CD4-positive, alpha-beta memory T cell (primary cell): ENCODE results near the gene ZNF865. TPM values are rescaled to one million over a fixed set of nuclear protein-coding genes. Genes with fewer than 3 reads are reported as not detected.
"Not testable (repeated sequence)": the region's sequence is repeated elsewhere in the genome, so short reads cannot be mapped to it uniquely, and the experiment has no call there.

Experiments
- CTCF ChIA-PET: fragments of 350-600 bp; sonication (Branson Sonifier 250); formaldehyde crosslinking; loops from one replicate; lab custom pipeline; 2021; ENCODE audit warnings: inconsistent platforms; ENCODE audit not compliant: partially characterized antibody; lab: Charles Lee
- POLR2A ChIA-PET: fragments of 350-600 bp; sonication (Branson Sonifier 250); formaldehyde crosslinking; loops from one replicate; lab custom pipeline; 2021; ENCODE audit not compliant: partially characterized antibody; lab: Charles Lee
- DNase-seq, 5 donors: peaks; one replicate each; pipeline versions ENCODE4 v3.0.0 to v3.0.0-alpha.2; 2020 to 2022; ENCODE audit warnings: mixed read lengths in 1 of 5
- H3K27ac ChIP-seq: one replicate; pipeline ENCODE4 v1.7.0; 2013; ENCODE audit warnings: low read depth, low read length
- H3K27me3 ChIP-seq: 2 replicates; pipeline ENCODE4 v1.7.0; 2013; ENCODE audit warnings: mild to moderate bottlenecking, low read length, moderate library complexity; ENCODE audit not compliant: insufficient read depth
- H3K36me3 ChIP-seq: 2 replicates; pipeline ENCODE4 v1.7.0; 2013; ENCODE audit warnings: mild to moderate bottlenecking, low read length, moderate library complexity; ENCODE audit not compliant: insufficient read depth
- H3K4me1 ChIP-seq: 2 replicates; pipeline ENCODE4 v1.7.0; 2013; ENCODE audit warnings: mild to moderate bottlenecking, low read length, moderate library complexity; ENCODE audit not compliant: insufficient read depth
- H3K4me3 ChIP-seq, 2 donors: one replicate each; pipeline ENCODE4 v1.7.0; 2013; ENCODE audit warnings: low read length in 2 of 2, mild to moderate bottlenecking in 1 of 2
- H3K9me3 ChIP-seq, 2 donors: one replicate each; pipeline ENCODE4 v1.7.0; 2013; ENCODE audit warnings: low read length in 2 of 2, control low read depth in 1 of 2; ENCODE audit not compliant: control insufficient read depth in 1 of 2
- H3K27ac Mint-ChIP-seq, 7 donors: one replicate each; pipeline ENCODE4 v1.8.0; 2020 to 2021; ENCODE audit warnings: mixed read lengths in 7 of 7, mild to moderate bottlenecking in 6 of 7, inconsistent platforms in 3 of 7, moderate library complexity in 3 of 7
- H3K27me3 Mint-ChIP-seq, 2 donors: one replicate each; pipeline ENCODE4 v1.8.0; 2020 to 2021; ENCODE audit warnings: mixed read lengths in 2 of 2
- H3K36me3 Mint-ChIP-seq, 2 donors: one replicate each; pipeline ENCODE4 v1.8.0; 2020 to 2021; ENCODE audit warnings: mixed read lengths in 2 of 2, inconsistent platforms in 1 of 2, mild to moderate bottlenecking in 1 of 2
- H3K4me1 Mint-ChIP-seq, 4 donors: one replicate each; pipeline ENCODE4 v1.8.0; 2020 to 2021; ENCODE audit warnings: mixed read lengths in 4 of 4, mild to moderate bottlenecking in 1 of 4
- H3K4me3 Mint-ChIP-seq, 8 donors: one replicate each; pipeline ENCODE4 v1.8.0; 2020 to 2021; ENCODE audit warnings: mixed read lengths in 8 of 8, mild to moderate bottlenecking in 7 of 8, moderate library complexity in 6 of 8, inconsistent platforms in 3 of 8
- H3K9me3 Mint-ChIP-seq, 8 donors: one replicate each; pipeline ENCODE4 v1.8.0; 2020 to 2021; ENCODE audit warnings: mixed read lengths in 8 of 8, mild to moderate bottlenecking in 5 of 8, inconsistent platforms in 3 of 8, moderate library complexity in 1 of 8
- intact Hi-C: fragments of 100-400 bp; cut with micrococcal nuclease; formaldehyde crosslinking; loops from one replicate; pipeline ENCODE4 v1.15.1; 2023
- polyA plus RNA-seq, 2 donors: library from polyadenylated mRNA; unstranded; fragments of 300-500 nt; fragmentation: Illumina TruSeq; gene quantifications; one replicate each; pipeline ENCODE4 v1.2.3, GENCODE V29; 2021
- total RNA-seq, 2 experiments: library from RNA; stranded (reverse); gene quantifications; one replicate each; pipeline ENCODE4 v1.2.3, GENCODE V29; 2021

Gene ZNF865
- total and polyA plus RNA-seq, 4 experiments from 2014 or later: 0.30 to 20.9 (median 20.3) TPM; not detected in 1

GRCh38 chr19:55581145-55581822, 24.2 kb upstream of the ZNF865 start:
- H3K4me1 Mint-ChIP-seq: peaks cover 24 to 44% (median 28%) of the 10 kb centered on the region in 4 donors
- Histone ChIP-seq H3K4me3 (peak overlapping the region; percentile 61 to 68), H3K4me1 (peaks cover 27% of the 10 kb centered on the region), H3K27me3 (no peaks in the 10 kb centered on the region), H3K27ac (peak overlapping the region; percentile 69), H3K9me3 (no peaks in the 10 kb centered on the region), H3K36me3 (no peaks in the 10 kb centered on the region)
- peaks cover 12 to 17% of the 10 kb centered on the region in 2 donors for H3K36me3 Mint-ChIP-seq
- intact Hi-C loops: loop anchor here (2.0 kb wide), 2 partner anchors 18 to 64 kb away; partner anchors contain the start of gene FIZ1
- H3K27ac Mint-ChIP-seq: peak overlapping the region; percentile 77 to 91 (median 87)
- H3K9me3 Mint-ChIP-seq: peaks cover 0 to 4% (median 0%) of the 10 kb centered on the region in 8 donors
- CTCF ChIA-PET: interaction anchor here (0.8 to 2.0 kb wide), 6 partner anchors 24 to 78 kb away, joined by 3 to 7 read pairs (median 4); partner anchors contain the start of gene ZNF865
- no peak for DNase-seq
- H3K4me3 Mint-ChIP-seq: peak overlapping the region; percentile 76 to 93 (median 80)
- peaks cover 0 to 1% of the 10 kb centered on the region in 2 donors for H3K27me3 Mint-ChIP-seq
- POLR2A ChIA-PET: interaction anchor here (0.9 to 2.6 kb wide), 8 partner anchors 14 to 61 kb away, joined by 3 to 30 read pairs (median 7); partner anchors contain the start of genes FIZ1, ZNF524, ZNF581 and ZNF784

- Histone ChIP-seq H3K4me1 (peaks cover 32% of the 10 kb centered on the region), H3K36me3 (no peaks in the 10 kb centered on the region), H3K27ac (no peak overlapping the region), H3K4me3 (no peak overlapping the region), H3K27me3 (no peaks in the 10 kb centered on the region), H3K9me3 (no peaks in the 10 kb centered on the region)
- Mint-ChIP-seq H3K4me1 (peaks cover 24 to 49% (median 31%) of the 10 kb centered on the region in 4 donors), H3K27me3 (peaks cover 0 to 1% of the 10 kb centered on the region in 2 donors), H3K4me3 (peak overlapping the region; percentile 6 to 83 (median 58)), H3K27ac (peak overlapping the region in 5 of 7 donors; percentile 43 to 91 (median 70)), H3K9me3 (peaks cover 0 to 4% (median 0%) of the 10 kb centered on the region in 8 donors), H3K36me3 (peaks cover 11 to 15% of the 10 kb centered on the region in 2 donors)
- intact Hi-C loops: loop anchor here (2.0 kb wide), 2 partner anchors 17 to 65 kb away; partner anchors contain the start of gene FIZ1
- ChIA-PET CTCF (interaction anchor here (0.8 to 2.0 kb wide), 6 partner anchors 24 to 78 kb away, joined by 3 to 7 read pairs (median 4); partner anchors contain the start of gene ZNF865), POLR2A (interaction anchor here (1.1 to 2.6 kb wide), 6 partner anchors 14 to 61 kb away, joined by 4 to 30 read pairs (median 10); partner anchors contain the start of genes FIZ1, ZNF524, ZNF581 and ZNF865)
- no peak for DNase-seq
Observed at GRCh38 chr19:55581823-55582223, 23.6 kb upstream of the ZNF865 start.

- H3K4me3 ChIP-seq, H3K9me3 Mint-ChIP-seq, H3K27me3 ChIP-seq, H3K36me3 ChIP-seq, H3K9me3 ChIP-seq, intact Hi-C loops, H3K27me3 Mint-ChIP-seq, H3K27ac ChIP-seq, DNase-seq: not testable (repeated sequence)
- Mint-ChIP-seq H3K36me3 (peaks cover 8 to 11% of the 10 kb centered on the region in 2 donors), H3K27ac (peak overlapping the region in 5 of 7 donors; percentile 43 to 89 (median 57)), H3K4me3 (peak overlapping the region in 4 of 8 donors; percentile 12 to 80 (median 44)), H3K4me1 (peaks cover 27 to 54% (median 35%) of the 10 kb centered on the region in 4 donors)
- H3K4me1 ChIP-seq: peaks cover 37% of the 10 kb centered on the region
- ChIA-PET POLR2A (interaction anchor here (2.5 to 2.6 kb wide), 2 partner anchors 17 to 24 kb away, joined by 13 to 30 read pairs; partner anchors contain the start of genes FIZ1, ZNF524 and ZNF865), CTCF (interaction anchor here (1.1 to 2.0 kb wide), 3 partner anchors 49 to 79 kb away, joined by 3 to 7 read pairs (median 4); no protein-coding TSS in a partner anchor)
Observed at GRCh38 chr19:55582284-55582683, 23.2 kb upstream of the ZNF865 start.

- H3K27me3 ChIP-seq, H3K36me3 Mint-ChIP-seq, H3K27me3 Mint-ChIP-seq, H3K4me3 ChIP-seq, H3K9me3 Mint-ChIP-seq, H3K27ac ChIP-seq, DNase-seq, H3K9me3 ChIP-seq, intact Hi-C loops, H3K4me3 Mint-ChIP-seq, H3K36me3 ChIP-seq: not testable (repeated sequence)
- ChIA-PET POLR2A (interaction anchor here (0.8 to 5.0 kb wide), 2 partner anchors 16 to 41 kb away, joined by 4 to 49 read pairs; partner anchors contain the start of genes FIZ1, ZNF524 and ZNF784), CTCF (interaction anchor here (1.6 to 5.0 kb wide), 3 partner anchors 22 to 48 kb away, joined by 3 to 23 read pairs (median 9); partner anchors contain the start of genes ZNF784 and ZNF865)
- H3K4me1 Mint-ChIP-seq: peaks cover 29 to 58% (median 44%) of the 10 kb centered on the region in 4 donors
- peaks cover 48% of the 10 kb centered on the region for H3K4me1 ChIP-seq
- peak overlapping the region in 2 of 7 donors; percentile 10 to 64 for H3K27ac Mint-ChIP-seq
Observed at GRCh38 chr19:55583897-55584296, 21.6 kb upstream of the ZNF865 start.

GRCh38 chr19:55584871-55585270, 20.6 kb upstream of the ZNF865 start:
- Histone ChIP-seq H3K27ac (no peak overlapping the region), H3K4me1 (peaks cover 46% of the 10 kb centered on the region), H3K4me3 (no peak overlapping the region), H3K27me3 (no peaks in the 10 kb centered on the region), H3K36me3 (no peaks in the 10 kb centered on the region), H3K9me3 (no peaks in the 10 kb centered on the region)
- Mint-ChIP-seq H3K27me3 (peaks cover 0 to under 1% of the 10 kb centered on the region in 2 donors), H3K36me3 (peaks cover 2 to 3% of the 10 kb centered on the region in 2 donors), H3K9me3 (peaks cover 0 to 1% (median 0%) of the 10 kb centered on the region in 8 donors), H3K4me1 (peaks cover 26 to 61% (median 41%) of the 10 kb centered on the region in 4 donors), H3K4me3 (peak overlapping the region in 1 of 8 donors; percentile 89), H3K27ac (peak overlapping the region in 2 of 7 donors; percentile 10 to 46)
- ChIA-PET POLR2A (interaction anchor here (0.8 to 5.0 kb wide), 2 partner anchors 15 to 40 kb away, joined by 4 to 49 read pairs; partner anchors contain the start of genes FIZ1, ZNF524 and ZNF784), CTCF (interaction anchor here (1.6 to 5.0 kb wide), 3 partner anchors 21 to 47 kb away, joined by 3 to 23 read pairs (median 9); partner anchors contain the start of genes ZNF784 and ZNF865)
- intact Hi-C loops: no loop called here
- DNase-seq: no peak

- peak in 2 of 5 donors; percentile 23 to 53 for DNase-seq
- no peaks in the 10 kb centered on the region for H3K9me3 ChIP-seq
- ChIA-PET POLR2A (interaction anchor here (0.6 to 5.0 kb wide), 4 partner anchors 9 to 69 kb away, joined by 3 to 49 read pairs (median 3); partner anchors contain the start of genes FIZ1 and ZNF524), CTCF (interaction anchor here (1.6 to 5.0 kb wide), 3 partner anchors 20 to 46 kb away, joined by 3 to 23 read pairs (median 9); partner anchors contain the start of genes ZNF784 and ZNF865)
- H3K9me3 Mint-ChIP-seq: no peaks in the 10 kb centered on the region
- peak overlapping the region; percentile 7 to 93 (median 79) for H3K27ac Mint-ChIP-seq
- peak overlapping the region; percentile 66 to 94 (median 84) for H3K4me3 Mint-ChIP-seq
- no peaks in the 10 kb centered on the region for H3K27me3 ChIP-seq
- no peak overlapping the region for H3K27ac ChIP-seq
- H3K4me1 Mint-ChIP-seq: peaks cover 23 to 59% (median 39%) of the 10 kb centered on the region in 4 donors
- H3K27me3 Mint-ChIP-seq: no peaks in the 10 kb centered on the region
- intact Hi-C loops: no loop called here
- H3K36me3 ChIP-seq: no peaks in the 10 kb centered on the region
- H3K4me1 ChIP-seq: peaks cover 41% of the 10 kb centered on the region
- no peaks in the 10 kb centered on the region for H3K36me3 Mint-ChIP-seq
- peak overlapping the region; percentile 6 to 10 for H3K4me3 ChIP-seq
Observed at GRCh38 chr19:55585658-55586339, 19.6 kb upstream of the ZNF865 start.
